Measurements from ENCODE around the gene CREG1.

The CREG1 gene

GRCh38 chr1:167502719-167503462 lies 50.7 kb downstream of the CREG1 start:
- no peak for DNase-seq

GRCh38 chr1:167502192-167502551 lies 51.4 kb downstream of the CREG1 start:
- DNase-seq, result no peak

- peak; percentile 51 for DNase-seq
Measured at GRCh38 chr1:167501515-167502191, 51.9 kb downstream of the CREG1 start.

- DNase-seq, result no peak
Measured at GRCh38 chr1:167500283-167500860, 53.2 kb downstream of the CREG1 start.

GRCh38 chr1:167499664-167500101 lies 53.9 kb downstream of the CREG1 start:
- DNase-seq, result peak; percentile 28

- DNase-seq, result no peak
Measured at GRCh38 chr1:167499106-167499505, 54.5 kb downstream of the CREG1 start.

- no peak for DNase-seq
Measured at GRCh38 chr1:167496797-167497619, 56.6 kb downstream of the CREG1 start.

- DNase-seq, result no peak
Measured at GRCh38 chr1:167493372-167493771, 60.2 kb downstream of the CREG1 start.

- peak; percentile 30 for DNase-seq
Measured at GRCh38 chr1:167492481-167492910, 61.1 kb downstream of the CREG1 start.

- peak; percentile 55 for DNase-seq
Measured at GRCh38 chr1:167491586-167492461, 61.7 kb downstream of the CREG1 start.
